Gastroesophageal sphincter (tissue), 3 donors: ENCODE measurements around the gene SPRR3.

Source experiments
- POLR2A ChIP-seq, 2 donors: fragments of 450-650 bp; IDR thresholded peaks; one replicate each; pipeline ENCODE4 v1.6.1; 2017; ENCODE audit warnings: antibody characterized with exemption in 2 of 2, mild to moderate bottlenecking in 2 of 2, moderate library complexity in 1 of 2
- POLR2AphosphoS5 ChIP-seq: sonication (generic); formaldehyde crosslinking; IDR thresholded peaks from one replicate; pipeline ENCODE4 v1.6.1; 2017; ENCODE audit warnings: antibody characterized with exemption
- TF ChIP-seq, protein P1 (sequence below), 4 experiments: fragments of 200-600 bp in 2 of 4; fragments of 450-650 bp in 2 of 4; sonication (generic) in 1 of 4; IDR thresholded peaks; one replicate each; pipeline ENCODE4 v1.5.1; 2017 to 2019; ENCODE audit warnings: antibody characterized with exemption in 4 of 4, mild to moderate bottlenecking in 2 of 4, moderate library complexity in 2 of 4

DNA sequence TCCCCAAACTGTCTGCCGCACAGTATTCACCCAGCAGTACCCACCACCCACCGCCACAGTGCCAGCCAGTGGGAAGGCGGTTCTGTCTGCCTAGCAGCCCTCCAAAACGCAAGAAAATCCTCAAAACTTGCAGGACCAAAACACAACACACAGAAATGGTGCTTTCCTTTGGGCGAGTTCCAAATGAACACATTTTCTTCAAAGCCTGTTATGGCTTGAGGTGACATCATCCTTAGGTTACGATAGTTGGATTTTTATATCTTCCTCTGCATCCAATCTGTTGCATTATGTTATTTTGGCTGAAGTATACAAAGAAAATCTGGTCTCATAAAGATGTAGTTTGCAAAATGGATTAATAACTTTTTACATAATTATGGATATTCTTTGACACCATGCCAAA lies 8.4 kb upstream of the SPRR3 start:
- TF ChIP-seq, protein P1, sequence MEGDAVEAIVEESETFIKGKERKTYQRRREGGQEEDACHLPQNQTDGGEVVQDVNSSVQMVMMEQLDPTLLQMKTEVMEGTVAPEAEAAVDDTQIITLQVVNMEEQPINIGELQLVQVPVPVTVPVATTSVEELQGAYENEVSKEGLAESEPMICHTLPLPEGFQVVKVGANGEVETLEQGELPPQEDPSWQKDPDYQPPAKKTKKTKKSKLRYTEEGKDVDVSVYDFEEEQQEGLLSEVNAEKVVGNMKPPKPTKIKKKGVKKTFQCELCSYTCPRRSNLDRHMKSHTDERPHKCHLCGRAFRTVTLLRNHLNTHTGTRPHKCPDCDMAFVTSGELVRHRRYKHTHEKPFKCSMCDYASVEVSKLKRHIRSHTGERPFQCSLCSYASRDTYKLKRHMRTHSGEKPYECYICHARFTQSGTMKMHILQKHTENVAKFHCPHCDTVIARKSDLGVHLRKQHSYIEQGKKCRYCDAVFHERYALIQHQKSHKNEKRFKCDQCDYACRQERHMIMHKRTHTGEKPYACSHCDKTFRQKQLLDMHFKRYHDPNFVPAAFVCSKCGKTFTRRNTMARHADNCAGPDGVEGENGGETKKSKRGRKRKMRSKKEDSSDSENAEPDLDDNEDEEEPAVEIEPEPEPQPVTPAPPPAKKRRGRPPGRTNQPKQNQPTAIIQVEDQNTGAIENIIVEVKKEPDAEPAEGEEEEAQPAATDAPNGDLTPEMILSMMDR (IDR thresholded peaks at IDR 0.05), result no peak
- TF ChIP-seq POLR2AphosphoS5 (no peak), POLR2A (IDR thresholded peaks at IDR 0.05) (no peak)
